ENCODE measurements around the gene THSD7A.

THSD7A gene

GRCh38 chr7:11589251-11589650 is 242.7 kb downstream of the THSD7A start:
- no peak for DNase-seq (ENCODE audit: low read depth in 1 of 2, low spot score in 1 of 2)

GRCh38 chr7:11587814-11588213 is 244.2 kb downstream of the THSD7A start:
- DNase-seq (ENCODE audit: low read depth in 1 of 2, low spot score in 1 of 2) = no peak

DNA sequence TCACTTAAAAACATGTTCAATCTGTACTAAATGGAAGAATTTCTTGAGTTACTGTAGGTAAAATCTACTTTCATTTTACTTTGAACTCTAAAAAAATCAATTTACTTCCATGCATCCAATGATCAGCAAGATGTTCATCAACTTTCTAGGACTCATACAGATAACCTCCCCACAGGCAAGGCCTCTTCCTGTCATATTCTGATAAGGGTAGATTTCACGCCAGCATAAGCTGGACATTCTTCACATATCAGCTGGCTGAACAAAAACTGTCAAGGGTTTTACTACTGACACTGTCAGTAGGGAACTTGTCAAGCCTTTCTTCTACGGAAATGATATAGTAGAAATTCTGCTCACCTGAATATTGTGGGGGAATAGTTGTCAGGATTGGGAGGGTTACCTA is 244.9 kb downstream of the THSD7A start:
- DNase-seq (ENCODE audit: low read depth in 1 of 2, low spot score in 1 of 2) = no peak

- no peak for DNase-seq (ENCODE audit: low read depth in 1 of 2, low spot score in 1 of 2)
Observed at GRCh38 chr7:11584406-11585031, 247.5 kb downstream of the THSD7A start.

GRCh38 chr7:11579141-11579540 is 252.9 kb downstream of the THSD7A start:
- no peak for DNase-seq (ENCODE audit: low read depth in 1 of 2, low spot score in 1 of 2)

GRCh38 chr7:11576310-11576709 is 255.7 kb downstream of the THSD7A start:
- no peak for DNase-seq (ENCODE audit: low read depth in 1 of 2, low spot score in 1 of 2)

DNA sequence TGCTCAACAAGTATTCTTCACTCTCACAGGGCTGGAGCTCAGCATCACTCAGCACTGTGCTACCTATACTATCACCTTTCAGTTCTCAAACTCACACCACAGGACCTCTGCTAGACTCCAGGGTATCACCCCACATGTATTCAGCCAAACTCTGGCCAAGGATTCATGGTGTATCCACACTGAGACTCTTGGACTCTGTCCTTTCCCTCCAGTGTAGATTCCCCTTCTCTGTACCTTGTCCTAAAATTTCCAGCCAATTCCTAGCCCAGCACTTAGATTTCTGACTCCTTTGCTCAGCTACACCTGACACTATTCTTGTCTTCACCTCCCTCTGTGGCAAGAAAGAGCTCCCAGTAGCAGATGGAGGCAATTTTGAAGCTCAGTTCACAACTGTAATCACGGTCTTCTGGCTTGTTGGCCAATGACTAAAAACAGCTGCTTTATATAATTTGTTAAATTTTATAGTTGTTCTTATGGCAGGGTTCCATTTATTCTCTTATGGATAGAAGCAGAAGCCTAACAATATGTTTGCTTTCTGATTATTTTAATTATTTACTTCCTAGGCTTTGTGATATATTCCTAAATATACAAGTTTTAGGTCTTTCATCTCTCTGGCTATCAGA is 258.8 kb downstream of the THSD7A start:
- DNase-seq (ENCODE audit: low read depth in 1 of 2, low spot score in 1 of 2) = no peak

- DNase-seq (ENCODE audit: low read depth in 1 of 2, low spot score in 1 of 2) = no peak
Observed at GRCh38 chr7:11570922-11571550, 261.0 kb downstream of the THSD7A start.

DNA sequence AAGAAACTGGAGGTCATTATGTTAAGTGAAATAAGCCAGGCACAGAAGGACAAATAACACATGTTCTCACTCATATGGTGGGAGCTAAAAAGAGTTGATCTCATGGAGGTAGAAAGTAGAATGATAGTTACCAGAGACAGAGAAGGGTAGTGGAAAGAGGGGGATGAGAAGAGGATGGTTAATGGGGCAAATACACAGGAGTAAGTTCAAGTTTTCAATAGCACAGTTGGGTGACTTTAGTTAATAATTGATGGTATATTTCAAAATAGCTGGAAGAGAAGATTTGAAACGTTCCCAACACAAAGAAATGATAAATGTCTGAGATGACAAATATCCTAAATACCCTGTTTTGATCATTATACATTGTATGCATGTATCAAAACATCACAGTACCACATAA is 261.8 kb downstream of the THSD7A start:
- no peak for DNase-seq (ENCODE audit: low read depth in 1 of 2, low spot score in 1 of 2)

DNA sequence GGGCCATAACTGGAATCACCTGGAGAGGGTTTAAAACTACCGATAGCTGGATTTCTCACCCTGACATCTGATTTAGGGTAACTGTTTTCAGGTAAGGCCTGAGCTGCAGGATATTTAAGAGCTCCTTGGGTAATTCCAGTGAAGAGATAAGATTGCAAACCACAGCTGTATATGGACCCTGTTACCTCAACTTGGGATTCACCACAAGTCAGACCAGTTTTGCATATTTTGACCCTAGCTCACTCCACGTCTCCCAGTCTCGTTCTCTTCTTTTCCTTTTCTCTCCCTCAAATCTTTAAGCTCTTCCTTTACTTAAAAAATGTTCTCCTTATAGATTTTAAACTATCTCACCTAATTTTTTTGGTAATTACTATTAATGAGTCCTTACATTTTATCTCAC is 264.4 kb downstream of the THSD7A start:
- DNase-seq (ENCODE audit: low read depth in 1 of 2, low spot score in 1 of 2) = no peak

- DNase-seq (ENCODE audit: low read depth in 1 of 2, low spot score in 1 of 2) = no peak
Observed at GRCh38 chr7:11557627-11558026, 274.4 kb downstream of the THSD7A start.

DNA sequence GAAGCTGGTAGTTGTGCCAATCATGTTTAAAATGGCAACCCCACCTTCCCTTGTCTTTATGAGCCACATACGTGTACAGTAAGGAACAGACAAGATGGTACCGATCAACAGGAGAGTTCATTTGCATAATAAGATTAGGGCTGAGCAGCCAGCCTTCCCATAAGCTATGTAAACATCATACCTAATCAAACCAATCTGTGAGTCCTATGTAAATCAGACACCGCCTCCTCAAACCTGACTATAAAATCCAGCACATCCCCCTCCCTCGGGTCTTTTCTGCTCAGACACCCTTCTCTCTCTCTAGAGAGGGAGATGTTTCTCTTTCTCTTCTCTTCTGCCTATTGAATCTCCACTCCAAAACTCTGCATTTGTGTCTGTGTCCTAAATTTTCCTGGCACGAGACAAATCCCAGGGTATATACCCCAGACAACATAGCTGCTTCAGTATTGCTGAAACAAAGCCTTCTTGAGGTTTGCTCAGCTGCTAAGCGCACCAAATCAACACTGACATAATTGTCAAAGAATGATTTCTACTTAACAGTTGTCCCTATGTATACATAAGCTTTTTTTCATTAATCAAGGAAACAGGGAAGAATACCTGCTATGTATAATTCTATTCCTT is 279.2 kb downstream of the THSD7A start:
- no peak for DNase-seq (ENCODE audit: low read depth in 1 of 2, low spot score in 1 of 2)

DNA sequence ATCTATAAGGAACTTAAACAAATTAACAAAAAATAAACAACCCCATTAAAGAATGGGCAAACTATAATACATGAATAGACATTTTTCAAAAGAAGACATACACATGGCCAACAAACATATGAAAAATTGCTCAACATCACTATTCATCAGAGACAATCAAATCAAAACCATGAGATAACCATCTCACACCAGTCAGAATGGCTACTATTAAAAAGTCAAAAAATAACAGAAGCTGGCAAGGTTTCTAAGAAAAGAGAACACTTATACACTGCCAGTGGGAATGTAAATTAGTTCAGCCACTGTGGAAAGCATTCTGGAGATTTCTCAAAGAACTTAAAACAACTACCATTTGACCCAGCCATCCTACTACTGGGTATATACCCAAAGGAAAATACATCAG is 280.5 kb downstream of the THSD7A start:
- DNase-seq (ENCODE audit: low read depth in 1 of 2, low spot score in 1 of 2) = no peak

DNA sequence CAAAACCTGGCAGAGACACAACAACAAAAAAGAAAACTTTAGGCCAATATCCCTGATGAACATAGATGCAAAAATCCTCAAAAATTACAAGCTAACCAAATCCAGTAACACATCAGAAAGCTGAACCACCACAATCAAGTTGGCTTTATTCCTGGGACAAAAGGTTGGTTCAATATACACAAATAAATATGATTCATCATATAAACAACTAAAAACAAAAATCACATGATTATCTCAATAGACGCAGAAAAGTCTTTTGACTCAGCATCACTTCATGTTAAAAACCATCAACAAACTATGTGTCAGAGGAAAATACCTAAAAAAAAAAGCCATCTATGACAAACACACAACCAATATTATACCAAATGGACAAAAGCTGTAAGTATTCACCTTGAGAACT is 283.5 kb downstream of the THSD7A start:
- DNase-seq (ENCODE audit: low read depth in 1 of 2, low spot score in 1 of 2) = no peak

DNA sequence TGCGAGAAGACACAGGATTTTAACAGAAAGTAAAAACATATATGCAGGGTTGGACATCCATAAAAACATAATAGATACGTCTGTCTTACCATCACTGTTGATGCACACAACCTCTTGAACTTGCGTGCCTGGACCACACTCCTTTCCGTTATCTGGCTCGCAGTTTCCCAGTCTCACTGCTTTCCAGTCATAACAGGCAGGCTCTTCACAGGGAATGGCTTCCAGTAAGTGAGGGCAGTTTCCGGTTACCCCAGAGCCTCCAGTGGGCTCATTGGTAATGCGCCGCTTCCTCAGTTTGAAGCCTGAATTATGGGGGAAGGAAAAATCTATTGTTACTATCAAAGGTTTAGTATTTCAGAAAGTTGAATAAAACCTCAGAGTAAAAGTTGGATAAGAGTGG is 290.7 kb downstream of the THSD7A start:
- no peak for DNase-seq (ENCODE audit: low read depth in 1 of 2, low spot score in 1 of 2)

DNA sequence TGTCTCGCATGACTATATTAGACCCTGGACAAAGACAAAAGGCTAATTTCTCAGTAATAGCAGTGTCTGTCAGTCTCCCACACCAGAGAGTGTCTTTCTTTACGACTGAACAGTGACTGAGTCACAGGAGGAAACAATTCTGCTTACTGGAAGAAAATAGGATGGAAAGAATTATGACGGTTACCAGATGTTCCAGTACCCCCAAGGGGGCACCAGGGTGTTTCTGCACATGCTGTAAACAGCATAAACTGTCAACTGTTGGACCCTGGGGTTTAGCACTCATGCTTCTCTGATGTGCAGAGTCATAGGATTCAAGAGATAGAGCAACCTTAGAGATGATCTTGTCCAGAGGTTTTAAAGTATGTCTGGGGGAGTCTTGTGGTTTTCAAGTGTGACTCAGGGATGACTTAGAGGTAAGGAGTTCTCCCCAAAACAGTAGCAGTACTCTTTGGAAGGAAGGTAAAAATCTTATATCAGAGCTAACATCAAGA is 291.7 kb downstream of the THSD7A start:
- DNase-seq (ENCODE audit: low read depth in 1 of 2, low spot score in 1 of 2) = no peak

GRCh38 chr7:11539853-11540252 is 292.1 kb downstream of the THSD7A start:
- DNase-seq (ENCODE audit: low read depth in 1 of 2, low spot score in 1 of 2) = no peak

DNA sequence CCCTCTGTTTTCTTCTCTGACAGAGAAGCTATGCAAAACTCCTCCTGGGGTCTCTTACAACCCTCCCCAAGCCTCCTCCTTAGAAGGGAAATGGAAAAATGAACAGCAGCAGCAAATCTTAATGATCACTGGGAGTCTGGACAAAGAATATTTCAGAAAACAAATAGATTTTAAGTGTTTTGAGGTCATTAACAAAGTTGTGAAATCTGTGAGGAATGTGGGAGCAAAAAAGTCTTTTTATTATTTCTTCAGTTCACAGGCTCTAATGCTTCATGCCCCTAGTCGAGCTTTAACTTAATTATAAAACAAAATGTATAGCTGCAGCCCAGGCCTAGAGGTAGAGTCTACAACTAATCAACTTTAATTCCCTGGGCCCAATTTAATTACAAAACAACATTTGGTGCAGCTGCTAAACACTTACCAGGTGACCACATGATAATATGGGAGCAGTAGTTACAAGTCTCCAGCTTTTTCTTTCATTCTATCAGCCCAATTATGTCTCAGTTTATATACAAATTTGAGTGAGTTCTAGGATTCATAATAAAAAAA is 293.2 kb downstream of the THSD7A start:
- no peak for DNase-seq (ENCODE audit: low read depth in 1 of 2, low spot score in 1 of 2)

DNA sequence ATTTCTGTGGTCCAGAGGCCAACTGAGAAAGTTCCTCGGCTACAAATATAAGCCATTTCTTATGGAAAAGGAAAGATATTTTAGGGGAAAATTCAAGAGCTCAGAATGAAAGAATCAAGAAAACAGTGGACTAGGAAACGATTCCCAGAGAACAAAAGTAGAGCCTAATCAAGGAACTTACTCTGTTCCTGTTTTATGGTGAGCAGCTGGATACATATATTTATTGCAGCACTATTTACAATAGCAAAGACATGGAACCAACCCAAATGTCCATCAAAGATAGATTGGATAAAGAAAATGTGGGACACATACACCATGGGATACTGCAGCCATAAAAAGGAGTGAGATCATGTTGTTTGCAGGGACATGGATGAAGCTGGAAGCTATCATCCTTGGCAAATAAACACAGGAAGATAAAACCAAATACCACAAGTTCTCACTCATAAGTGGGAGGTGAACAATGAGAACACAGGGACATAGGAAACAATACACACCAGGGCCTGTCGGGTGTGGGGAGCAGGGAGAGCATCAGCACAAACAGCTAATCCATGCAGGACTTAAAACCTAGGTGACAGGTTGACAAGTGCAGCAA is 298.7 kb downstream of the THSD7A start:
- no peak for DNase-seq (ENCODE audit: low read depth in 1 of 2, low spot score in 1 of 2)

GRCh38 chr7:11529382-11529781 is 302.6 kb downstream of the THSD7A start:
- DNase-seq (ENCODE audit: low read depth in 1 of 2, low spot score in 1 of 2) = no peak

- no peak for DNase-seq (ENCODE audit: low read depth in 1 of 2, low spot score in 1 of 2)
Observed at GRCh38 chr7:11527707-11528106, 304.3 kb downstream of the THSD7A start.
